ENCODE measurements around the gene HSPH1. TPM values are rescaled to one million over a fixed set of nuclear protein-coding genes. Genes with fewer than 3 reads are reported as not detected.

Gene HSPH1
- total and polyA plus RNA-seq, 2 of the 13 experiments (the other 11 are each of a cell fraction or from before 2014, with no cell fraction given), result 13.0 to 62.9 TPM

DNA sequence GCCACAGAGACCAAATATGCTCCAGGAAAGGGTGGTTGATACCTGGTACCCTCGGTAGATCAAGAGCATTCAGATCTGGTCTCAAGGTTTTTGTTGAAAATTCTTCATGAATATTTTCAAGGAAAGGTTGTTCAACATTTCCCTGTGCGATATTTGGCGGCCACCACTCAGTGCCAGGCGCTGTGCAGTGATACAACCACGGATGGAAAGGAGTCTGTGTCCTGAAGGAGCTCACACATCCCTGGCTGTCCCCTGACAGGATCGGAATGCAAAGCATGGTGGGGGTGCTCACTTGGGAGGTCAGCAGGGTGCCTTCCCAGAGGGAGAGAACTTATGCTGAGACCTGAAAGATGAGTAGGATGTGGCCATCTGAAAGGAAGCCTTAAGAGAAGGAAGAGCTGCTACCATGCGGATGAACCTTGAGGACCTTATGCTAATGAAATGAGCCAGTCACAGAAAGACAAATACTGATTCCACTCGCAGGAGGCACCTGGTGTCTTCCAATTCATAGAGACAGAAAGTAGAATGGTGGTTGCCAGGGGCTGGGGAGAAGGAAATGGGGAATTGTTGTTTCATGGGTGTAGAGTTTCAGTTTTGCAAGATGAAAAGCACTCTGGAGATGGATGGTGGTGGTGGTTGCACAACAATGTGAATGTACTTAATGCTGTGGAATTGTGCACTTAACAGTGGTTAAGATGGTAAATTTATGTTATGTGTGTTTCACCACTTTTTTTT, 41.6 kb downstream of the HSPH1 start:
- Histone ChIP-seq H2AFZ (ENCODE audit: low read length) (no peak overlapping the region), H3K9ac (ENCODE audit: insufficient read depth, low read depth, low read length) (no peak overlapping the region), H3K4me2 (ENCODE audit: low read depth, low read length) (no peak overlapping the region), H3K9me3 (ENCODE audit: low read length) (no peaks in the 10 kb centered on the region), H4K20me1 (ENCODE audit: insufficient read depth, low read length) (no peaks in the 10 kb centered on the region), H3K4me1 (ENCODE audit: insufficient read depth, low read length) (peaks cover 13% of the 10 kb centered on the region), H3K36me3 (replicated peaks in 1 of 2; ENCODE audit: control insufficient read depth in 1 of 2, insufficient read depth in 2 of 2, low read length in 2 of 2) (no peaks in the 10 kb centered on the region), H3K27ac (ENCODE audit: extremely low read length, insufficient read depth, low read length) (no peak overlapping the region), H3K27me3 (ENCODE audit: control insufficient read depth in 1 of 2, insufficient read depth in 2 of 2, low read length in 2 of 2) (peaks cover 1 to 32% of the 10 kb centered on the region in 2 experiments; a peak in 3 of 5 replicates), H3K4me3 (replicated peaks in 1 of 3; ENCODE audit: insufficient read depth in 1 of 3, low read depth in 2 of 3, low read length in 3 of 3) (no peak overlapping the region), H3K79me2 (ENCODE audit: insufficient read depth, low read length) (no peaks in the 10 kb centered on the region)
- BruUV-seq (replicated peaks), result no TSS peak
- no peak for FAIRE-seq
- TF ChIP-seq ZNF567 (CRISPR knock-in tag; IDR thresholded peaks at IDR 0.05; ENCODE audit: borderline replicate concordance), result no peak
- TF ChIP-seq NFE2L1 (CRISPR knock-in tag; IDR thresholded peaks at IDR 0.05; ENCODE audit: borderline replicate concordance), result no peak
- TF ChIP-seq NFIB (CRISPR knock-in tag; IDR thresholded peaks at IDR 0.05; ENCODE audit: borderline replicate concordance), result no peak
- TF ChIP-seq ZNF674 (CRISPR knock-in tag; IDR thresholded peaks at IDR 0.05; ENCODE audit: low read depth), result no peak
- no peak for TF ChIP-seq DNMT3B (CRISPR knock-in tag; conservative IDR thresholded peaks at IDR 0.05)
- TF ChIP-seq PHF20 (CRISPR knock-in tag; IDR thresholded peaks at IDR 0.05), result no peak
- no peak for TF ChIP-seq ZNF709 (CRISPR knock-in tag; IDR thresholded peaks at IDR 0.05)
- no peak for TF ChIP-seq ZFP62 (CRISPR knock-in tag; IDR thresholded peaks at IDR 0.05)
- TF ChIP-seq ZNF264 (CRISPR knock-in tag; IDR thresholded peaks at IDR 0.05), result no peak
- no peak for TF ChIP-seq ZNF609 (CRISPR knock-in tag; IDR thresholded peaks at IDR 0.05; ENCODE audit: borderline replicate concordance)
- TF ChIP-seq NRL (CRISPR knock-in tag; IDR thresholded peaks at IDR 0.05; ENCODE audit: borderline replicate concordance), result no peak
- no peak for TF ChIP-seq ZSCAN22 (CRISPR knock-in tag; IDR thresholded peaks at IDR 0.05)
- TF ChIP-seq MAZ (IDR thresholded peaks at IDR 0.05; ENCODE audit: borderline replicate concordance, low read depth, low read length), result no peak
- no peak for TF ChIP-seq MAZ (CRISPR knock-in tag; IDR thresholded peaks at IDR 0.05; ENCODE audit: low read depth)
- TF ChIP-seq ZBTB3 (CRISPR knock-in tag; IDR thresholded peaks at IDR 0.05; ENCODE audit: borderline replicate concordance, low read depth), result no peak
- intact Hi-C loops (cut with micrococcal nuclease; ENCODE audit: unreplicated experiment) (no loop called here), in situ Hi-C loops (cut with HindIII; ENCODE audit: extremely low pct_ligation_motif_present, low pct_unique_long_range_greater_than_20kb) (no loop called here)
- 54% methylated on average over 8 of the region's 8 CpGs for WGBS (ENCODE audit: low lambda C conversion rate)
- DNase-seq (ENCODE audit: low spot score), result no peak
- ChIA-PET POLR2A (no interaction called here), CTCF (ENCODE audit: low intra/inter-chr PET ratio, low total read pairs) (no interaction called here)
- ATAC-seq, result no peak

All from HepG2 (cell line).